Measurements from ENCODE around the gene CAMKMT. TPM values are rescaled to one million over a fixed set of nuclear protein-coding genes. Genes with fewer than 3 reads are reported as not detected.

CAMKMT gene
- total and polyA plus RNA-seq, 2 experiments from 2014 or later: 26.5 to 29.5 TPM

- TF ChIP-seq ZNF462 (CRISPR knock-in tag; IDR thresholded peaks at IDR 0.05): no peak
- TF ChIP-seq CREB1 (CRISPR knock-in tag; IDR thresholded peaks at IDR 0.05; ENCODE audit: low read depth): no peak
- no peak for TF ChIP-seq CTCF (conservative IDR thresholded peaks at IDR 0.05; ENCODE audit: low read depth in 2 of 2)
- no peak for TF ChIP-seq NANOG (IDR thresholded peaks at IDR 0.05; ENCODE audit: borderline replicate concordance)
- TF ChIP-seq EZH2 (IDR thresholded peaks at IDR 0.05; ENCODE audit: low read depth, unreplicated experiment): no peak
Observed at GRCh38 chr2:44708661-44709000, 346.9 kb downstream of the CAMKMT start (continued).

- no peaks in the 10 kb centered on the region for H3K79me2 ChIP-seq (replicated peaks; ENCODE audit: insufficient read depth)
- Mint-ChIP-seq H3K27me3 (ENCODE audit: insufficient read depth, low read depth, poor library complexity) (no peaks in the 10 kb centered on the region), H3K27ac (no peak overlapping the region), H3K9me3 (no peaks in the 10 kb centered on the region), H3K4me3 (no peak overlapping the region), H3K36me3 (ENCODE audit: low read depth) (no peaks in the 10 kb centered on the region), H3K4me1 (peaks cover 20% of the 10 kb centered on the region)
- no peaks in the 10 kb centered on the region for H3K36me3 ChIP-seq (ENCODE audit: insufficient read depth)
- H3K4me1 ChIP-seq (ENCODE audit: insufficient read depth): peaks cover 14% of the 10 kb centered on the region
- ATAC-seq (no peak), DNase-seq (ENCODE audit: low spot score) (no peak)
- no peaks in the 10 kb centered on the region for H3K9me2 ChIP-seq (ENCODE audit: insufficient read depth)
- no peak overlapping the region for H2AFZ ChIP-seq
- no peak overlapping the region for H3K27ac ChIP-seq (ENCODE audit: low read depth)
- no peak overlapping the region for H3K4me3 ChIP-seq
- H3K27me3 ChIP-seq (ENCODE audit: insufficient read depth): no peaks in the 10 kb centered on the region
- H4K20me1 ChIP-seq (replicated peaks; ENCODE audit: insufficient read depth): no peaks in the 10 kb centered on the region
- H3F3A ChIP-seq (replicated peaks; ENCODE audit: low read depth): no peaks in the 10 kb centered on the region
- no peak overlapping the region for H3K4me2 ChIP-seq
- TF ChIP-seq ZNF331 (CRISPR knock-in tag; IDR thresholded peaks at IDR 0.05; ENCODE audit: low read depth) (no peak), NANOG (IDR thresholded peaks at IDR 0.05; ENCODE audit: borderline replicate concordance) (no peak), JUNB (IDR thresholded peaks at IDR 0.05; ENCODE audit: unreplicated experiment) (no peak), CTCF (conservative IDR thresholded peaks at IDR 0.05; ENCODE audit: low read depth in 2 of 2) (no peak), CREB1 (CRISPR knock-in tag; IDR thresholded peaks at IDR 0.05; ENCODE audit: low read depth) (no peak)
Observed at GRCh38 chr2:44713170-44713569, 351.4 kb downstream of the CAMKMT start.

All from GM23338 (cell line).